IPS-20b (cell line): Measurements from ENCODE around the gene PPP2R3A.
"Not testable (repeated sequence)": the region's sequence is repeated elsewhere in the genome, so short reads cannot be mapped to it uniquely, and the experiment has no call there.

Experiments
- H3K27ac ChIP-seq: one replicate; pipeline ENCODE4 v1.5.1; 2013; ENCODE audit warnings: low read length
- H3K27me3 ChIP-seq: 2 replicates; pipeline ENCODE4 v1.6.1; 2013; ENCODE audit warnings: mild to moderate bottlenecking, low read length, inconsistent platforms; ENCODE audit not compliant: insufficient read depth
- H3K36me3 ChIP-seq: 2 replicates; pipeline ENCODE4 v1.6.1; 2013; ENCODE audit warnings: low read depth, mild to moderate bottlenecking, inconsistent platforms, low read length, moderate library complexity; ENCODE audit not compliant: insufficient read depth
- H3K4me1 ChIP-seq: 2 replicates; pipeline ENCODE4 v1.6.1; 2013; ENCODE audit warnings: mild to moderate bottlenecking, control low read depth, inconsistent platforms, low read length, moderate library complexity; ENCODE audit not compliant: insufficient read depth
- H3K4me3 ChIP-seq: 2 replicates; pipeline ENCODE4 v1.5.1; 2013; ENCODE audit warnings: mild to moderate bottlenecking, low read length, inconsistent platforms
- H3K9ac ChIP-seq: 2 replicates; pipeline ENCODE4 v1.6.1; 2013; ENCODE audit warnings: low read depth, mild to moderate bottlenecking, inconsistent platforms, low read length, moderate library complexity
- H3K9me3 ChIP-seq: 2 replicates; pipeline ENCODE4 v1.6.1; 2013; ENCODE audit warnings: mild to moderate bottlenecking, low read depth, low read length, inconsistent platforms; ENCODE audit not compliant: insufficient read depth

The PPP2R3A gene

GRCh38 chr3:136075218-136075808 is 109.8 kb downstream of the PPP2R3A start:
- H3K9me3 ChIP-seq = no peaks in the 10 kb centered on the region
- peaks cover 10% of the 10 kb centered on the region for H3K36me3 ChIP-seq
- no peak overlapping the region for H3K27ac ChIP-seq
- no peak overlapping the region for H3K9ac ChIP-seq
- no peak overlapping the region for H3K4me3 ChIP-seq
- no peaks in the 10 kb centered on the region for H3K27me3 ChIP-seq
- H3K4me1 ChIP-seq = no peaks in the 10 kb centered on the region

GRCh38 chr3:136075811-136076210 is 110.3 kb downstream of the PPP2R3A start:
- peaks cover 10% of the 10 kb centered on the region for H3K36me3 ChIP-seq
- H3K27ac ChIP-seq = no peak overlapping the region
- no peaks in the 10 kb centered on the region for H3K27me3 ChIP-seq
- H3K4me1 ChIP-seq = no peaks in the 10 kb centered on the region
- H3K9me3 ChIP-seq = no peaks in the 10 kb centered on the region
- H3K4me3 ChIP-seq = no peak overlapping the region
- H3K9ac ChIP-seq = no peak overlapping the region

- H3K9ac ChIP-seq = no peak overlapping the region
- peaks cover 27% of the 10 kb centered on the region for H3K36me3 ChIP-seq
- no peak overlapping the region for H3K4me3 ChIP-seq
- H3K27ac ChIP-seq = no peak overlapping the region
- H3K4me1 ChIP-seq = no peaks in the 10 kb centered on the region
- peaks cover 9% of the 10 kb centered on the region for H3K9me3 ChIP-seq
- H3K27me3 ChIP-seq = no peaks in the 10 kb centered on the region
These were observed 113.2 kb downstream of the PPP2R3A start for GRCh38 chr3:136078421-136079364.

GRCh38 chr3:136083641-136084382 is 118.3 kb downstream of the PPP2R3A start:
- H3K36me3 ChIP-seq = peaks cover 45% of the 10 kb centered on the region
- not testable (repeated sequence) for H3K27ac ChIP-seq, H3K27me3 ChIP-seq, H3K4me3 ChIP-seq, H3K9ac ChIP-seq, H3K4me1 ChIP-seq
- H3K9me3 ChIP-seq = peaks cover 25% of the 10 kb centered on the region

GRCh38 chr3:136085067-136085466 is 119.5 kb downstream of the PPP2R3A start:
- peaks cover 40% of the 10 kb centered on the region for H3K36me3 ChIP-seq
- H3K4me3 ChIP-seq = not testable (repeated sequence)

GRCh38 chr3:136093771-136094170 is 128.2 kb downstream of the PPP2R3A start:
- Histone ChIP-seq H3K36me3 (peaks cover 26% of the 10 kb centered on the region), H3K27me3 (no peaks in the 10 kb centered on the region), H3K27ac (no peak overlapping the region), H3K9me3 (no peaks in the 10 kb centered on the region), H3K9ac (no peak overlapping the region), H3K4me3 (no peak overlapping the region), H3K4me1 (no peaks in the 10 kb centered on the region)

More at GRCh38 chr3:136085067-136085466, 119.5 kb downstream of the PPP2R3A start:
- not testable (repeated sequence) for H3K4me1 ChIP-seq, H3K27ac ChIP-seq, H3K27me3 ChIP-seq, H3K9ac ChIP-seq
- peaks cover 25% of the 10 kb centered on the region for H3K9me3 ChIP-seq

- no peaks in the 10 kb centered on the region for H3K9me3 ChIP-seq
- H3K4me1 ChIP-seq = no peaks in the 10 kb centered on the region
- H3K27ac ChIP-seq = no peak overlapping the region
- H3K4me3 ChIP-seq = no peak overlapping the region
- H3K36me3 ChIP-seq = peaks cover 4% of the 10 kb centered on the region; the same call in 1 of the 2 replicates
- H3K9ac ChIP-seq = no peak overlapping the region
- no peaks in the 10 kb centered on the region for H3K27me3 ChIP-seq
These were observed 139.5 kb downstream of the PPP2R3A start for GRCh38 chr3:136105044-136105443.

- Histone ChIP-seq H3K9me3 (no peaks in the 10 kb centered on the region), H3K27ac (no peak overlapping the region), H3K27me3 (no peaks in the 10 kb centered on the region), H3K36me3 (peaks cover 4% of the 10 kb centered on the region; the same call in 1 of the 2 replicates), H3K4me1 (no peaks in the 10 kb centered on the region), H3K9ac (no peak overlapping the region), H3K4me3 (no peak overlapping the region)
These were observed 140.6 kb downstream of the PPP2R3A start for GRCh38 chr3:136106101-136106500.

GRCh38 chr3:136109499-136109898 is 144.0 kb downstream of the PPP2R3A start:
- H3K27me3 ChIP-seq = no peaks in the 10 kb centered on the region
- no peak overlapping the region for H3K4me3 ChIP-seq
- H3K9ac ChIP-seq = no peak overlapping the region

GRCh38 chr3:136110481-136110880 is 145.0 kb downstream of the PPP2R3A start:
- H3K4me1 ChIP-seq = no peaks in the 10 kb centered on the region
- H3K9me3 ChIP-seq = peaks cover 19% of the 10 kb centered on the region
- H3K4me3 ChIP-seq = no peak overlapping the region
- H3K27ac ChIP-seq = no peak overlapping the region
- no peak overlapping the region for H3K9ac ChIP-seq
- peaks cover 4% of the 10 kb centered on the region; the same call in 1 of the 2 replicates for H3K36me3 ChIP-seq
- H3K27me3 ChIP-seq = no peaks in the 10 kb centered on the region

More at GRCh38 chr3:136109499-136109898, 144.0 kb downstream of the PPP2R3A start:
- peaks cover 4% of the 10 kb centered on the region; the same call in 1 of the 2 replicates for H3K36me3 ChIP-seq
- H3K9me3 ChIP-seq = peaks cover 11% of the 10 kb centered on the region
- H3K27ac ChIP-seq = no peak overlapping the region
- no peaks in the 10 kb centered on the region for H3K4me1 ChIP-seq

GRCh38 chr3:136114421-136114820 is 148.9 kb downstream of the PPP2R3A start:
- H3K27me3 ChIP-seq = no peaks in the 10 kb centered on the region
- no peak overlapping the region for H3K4me3 ChIP-seq
- H3K4me1 ChIP-seq = no peaks in the 10 kb centered on the region
- no peak overlapping the region for H3K27ac ChIP-seq
- H3K9me3 ChIP-seq = peaks cover 25% of the 10 kb centered on the region
- H3K9ac ChIP-seq = no peak overlapping the region
- H3K36me3 ChIP-seq = 0 out of 2 replicates have a peak, but pooled peaks cover 4% of the 10 kb centered on the region
